Measurements from ENCODE around the gene HSPB6.

The HSPB6 gene

GRCh38 chr19:35789978-35790944 lies 33.4 kb upstream of the HSPB6 start:
- H3K27ac Mint-ChIP-seq = no peak overlapping the region
- no peak overlapping the region for H3K4me3 Mint-ChIP-seq
- DNase-seq = no peak
- ATAC-seq = no peak
- no peaks in the 10 kb centered on the region for H3K4me1 Mint-ChIP-seq
- H3K36me3 Mint-ChIP-seq (ENCODE audit: low read depth) = no peaks in the 10 kb centered on the region
- H3K27me3 Mint-ChIP-seq = peaks cover 5% of the 10 kb centered on the region
- H3K9me3 Mint-ChIP-seq = no peaks in the 10 kb centered on the region

- ATAC-seq (no peak), DNase-seq (no peak)
- Mint-ChIP-seq H3K4me3 (no peak overlapping the region), H3K9me3 (no peaks in the 10 kb centered on the region), H3K27ac (no peak overlapping the region), H3K4me1 (no peaks in the 10 kb centered on the region), H3K27me3 (peaks cover 4% of the 10 kb centered on the region), H3K36me3 (ENCODE audit: low read depth) (no peaks in the 10 kb centered on the region)
These were observed 32.6 kb upstream of the HSPB6 start for GRCh38 chr19:35789195-35789977.

- Mint-ChIP-seq H3K4me3 (no peak overlapping the region), H3K4me1 (no peaks in the 10 kb centered on the region), H3K27me3 (no peaks in the 10 kb centered on the region), H3K9me3 (no peaks in the 10 kb centered on the region), H3K36me3 (ENCODE audit: low read depth) (no peaks in the 10 kb centered on the region), H3K27ac (no peak overlapping the region)
- ATAC-seq (no peak), DNase-seq (no peak)
These were observed 31.6 kb upstream of the HSPB6 start for GRCh38 chr19:35788205-35788960.

GRCh38 chr19:35787227-35787799 lies 30.5 kb upstream of the HSPB6 start:
- Mint-ChIP-seq H3K36me3 (ENCODE audit: low read depth) (no peaks in the 10 kb centered on the region), H3K27ac (no peak overlapping the region), H3K27me3 (no peaks in the 10 kb centered on the region), H3K4me1 (no peaks in the 10 kb centered on the region), H3K4me3 (no peak overlapping the region), H3K9me3 (no peaks in the 10 kb centered on the region)
- ATAC-seq = no peak
- DNase-seq = no peak

- H3K4me1 Mint-ChIP-seq = no peaks in the 10 kb centered on the region
- no peak overlapping the region for H3K27ac Mint-ChIP-seq
- DNase-seq (no peak), ATAC-seq (no peak)
- no peak overlapping the region for H3K4me3 Mint-ChIP-seq
- no peaks in the 10 kb centered on the region for H3K9me3 Mint-ChIP-seq
- no peaks in the 10 kb centered on the region for H3K36me3 Mint-ChIP-seq (ENCODE audit: low read depth)
- no peaks in the 10 kb centered on the region for H3K27me3 Mint-ChIP-seq
These were observed 29.7 kb upstream of the HSPB6 start for GRCh38 chr19:35786299-35787160.

GRCh38 chr19:35785339-35785627 lies 28.5 kb upstream of the HSPB6 start:
- no peak overlapping the region for H3K4me3 Mint-ChIP-seq
- H3K4me1 Mint-ChIP-seq = no peaks in the 10 kb centered on the region
- DNase-seq (no peak), ATAC-seq (no peak)
- no peaks in the 10 kb centered on the region for H3K9me3 Mint-ChIP-seq
- H3K27ac Mint-ChIP-seq = no peak overlapping the region
- H3K36me3 Mint-ChIP-seq (ENCODE audit: low read depth) = no peaks in the 10 kb centered on the region
- H3K27me3 Mint-ChIP-seq = no peaks in the 10 kb centered on the region

- no peak for DNase-seq
- H3K27ac Mint-ChIP-seq = no peak overlapping the region
These were observed 27.9 kb upstream of the HSPB6 start for GRCh38 chr19:35784503-35785338.

GRCh38 chr19:35783469-35784434 lies 26.9 kb upstream of the HSPB6 start:
- ATAC-seq (no peak), DNase-seq (no peak)
- Mint-ChIP-seq H3K4me3 (no peak overlapping the region), H3K9me3 (no peaks in the 10 kb centered on the region), H3K27ac (no peak overlapping the region), H3K4me1 (no peaks in the 10 kb centered on the region), H3K36me3 (ENCODE audit: low read depth) (no peaks in the 10 kb centered on the region), H3K27me3 (no peaks in the 10 kb centered on the region)

More at GRCh38 chr19:35784503-35785338, 27.9 kb upstream of the HSPB6 start:
- H3K27me3 Mint-ChIP-seq = no peaks in the 10 kb centered on the region
- H3K36me3 Mint-ChIP-seq (ENCODE audit: low read depth) = no peaks in the 10 kb centered on the region
- H3K9me3 Mint-ChIP-seq = no peaks in the 10 kb centered on the region
- H3K4me3 Mint-ChIP-seq = no peak overlapping the region
- ATAC-seq = no peak
- no peaks in the 10 kb centered on the region for H3K4me1 Mint-ChIP-seq

- H3K4me1 Mint-ChIP-seq = no peaks in the 10 kb centered on the region
- DNase-seq = no peak
- ATAC-seq = no peak
- H3K36me3 Mint-ChIP-seq (ENCODE audit: low read depth) = no peaks in the 10 kb centered on the region
- H3K9me3 Mint-ChIP-seq = no peaks in the 10 kb centered on the region
- H3K27me3 Mint-ChIP-seq = no peaks in the 10 kb centered on the region
- no peak overlapping the region for H3K27ac Mint-ChIP-seq
- H3K4me3 Mint-ChIP-seq = no peak overlapping the region
These were observed 25.8 kb upstream of the HSPB6 start for GRCh38 chr19:35782589-35782988.

GRCh38 chr19:35781650-35782049 lies 24.8 kb upstream of the HSPB6 start:
- Mint-ChIP-seq H3K4me3 (no peak overlapping the region), H3K36me3 (ENCODE audit: low read depth) (no peaks in the 10 kb centered on the region), H3K27me3 (no peaks in the 10 kb centered on the region), H3K27ac (no peak overlapping the region), H3K4me1 (no peaks in the 10 kb centered on the region), H3K9me3 (no peaks in the 10 kb centered on the region)
- ATAC-seq (no peak), DNase-seq (no peak)

- no peaks in the 10 kb centered on the region for H3K36me3 Mint-ChIP-seq (ENCODE audit: low read depth)
- no peak overlapping the region for H3K4me3 Mint-ChIP-seq
- DNase-seq (no peak), ATAC-seq (no peak)
- H3K27ac Mint-ChIP-seq = no peak overlapping the region
- H3K9me3 Mint-ChIP-seq = no peaks in the 10 kb centered on the region
- no peaks in the 10 kb centered on the region for H3K27me3 Mint-ChIP-seq
- H3K4me1 Mint-ChIP-seq = peaks cover 2% of the 10 kb centered on the region
These were observed 23.9 kb upstream of the HSPB6 start for GRCh38 chr19:35780717-35781116.

GRCh38 chr19:35780058-35780457 lies 23.2 kb upstream of the HSPB6 start:
- Mint-ChIP-seq H3K36me3 (ENCODE audit: low read depth) (no peaks in the 10 kb centered on the region), H3K27me3 (no peaks in the 10 kb centered on the region), H3K27ac (no peak overlapping the region), H3K4me3 (no peak overlapping the region), H3K9me3 (no peaks in the 10 kb centered on the region), H3K4me1 (peaks cover 3% of the 10 kb centered on the region)
- ATAC-seq (no peak), DNase-seq (no peak)

All from activated naive CD8-positive, alpha-beta T cell treated with anti-CD3 and anti-CD28 coated beads, Interleukin-2, amount 50 U/mL, for 24 hours (primary cell).